Tibial nerve (tissue), 4 donors: Measurements from ENCODE around the gene UGT1A8. TPM values are rescaled to one million over a fixed set of nuclear protein-coding genes. Genes with fewer than 3 reads are reported as not detected.

ENCODE experiments used
- DNase-seq, 2 donors: peaks; one replicate each; pipeline ENCODE4 v3.0.0-alpha.2; 2019; ENCODE audit warnings: low spot score in 2 of 2
- H3K27ac ChIP-seq, 4 donors: fragments of 200-600 bp; sonication (generic) in 3 of 4; one replicate each; pipeline ENCODE4 v1.5.1; 2017 to 2019; ENCODE audit warnings: mild to moderate bottlenecking in 1 of 4
- H3K27me3 ChIP-seq, 2 donors: fragments of 200-600 bp; sonication (generic) in 1 of 2; one replicate each; pipeline versions ENCODE4 v1.5.1 to v1.6.0; 2017 to 2019
- H3K36me3 ChIP-seq, 3 donors: fragments of 200-600 bp; sonication (generic); one replicate each; pipeline ENCODE4 v1.5.1; 2018 to 2019
- H3K4me1 ChIP-seq, 4 donors: fragments of 200-600 bp; sonication (generic) in 3 of 4; one replicate each; pipeline ENCODE4 v1.5.1; 2017 to 2019
- H3K4me3 ChIP-seq, 4 donors: fragments of 200-600 bp; sonication (generic) in 3 of 4; one replicate each; pipeline ENCODE4 v1.5.1; 2017 to 2019; ENCODE audit warnings: mild to moderate bottlenecking in 1 of 4, moderate library complexity in 1 of 4
- H3K9me3 ChIP-seq, 4 donors: fragments of 200-600 bp; sonication (generic) in 3 of 4; one replicate each; pipeline ENCODE4 v1.5.1; 2017 to 2019
- CTCF ChIP-seq, 5 experiments: fragments of 200-600 bp in 3 of 5; fragments of 450-650 bp in 2 of 5; sonication (generic) in 3 of 5; IDR thresholded peaks; one replicate each; pipeline ENCODE4 v1.5.1; 2016 to 2019; ENCODE audit warnings: antibody characterized with exemption in 5 of 5, mild to moderate bottlenecking in 3 of 5, moderate library complexity in 2 of 5
- EP300 ChIP-seq, 2 donors: sonication (generic); formaldehyde crosslinking; IDR thresholded peaks; one replicate each; pipeline ENCODE4 v1.6.1; 2017; ENCODE audit warnings: antibody characterized with exemption in 2 of 2, mild to moderate bottlenecking in 1 of 2
- POLR2A ChIP-seq, 2 donors: fragments of 450-650 bp; IDR thresholded peaks; one replicate each; pipeline ENCODE4 v1.6.1; 2017; ENCODE audit warnings: antibody characterized with exemption in 2 of 2, mild to moderate bottlenecking in 2 of 2, moderate library complexity in 2 of 2
- WGBS, 2 donors: methylation state at CpG; one replicate each; pipeline ENCODE4 v1.1.5; 2018; 5-methylcytosine and 5-hydroxymethylcytosine counted together
- total RNA-seq, 4 donors: library from RNA; depleted of rRNA; stranded (reverse); fragments of >200 nt; gene quantifications; one replicate each; pipeline ENCODE4 v1.1.0, GENCODE V29; 2016

UGT1A8 gene
- total RNA-seq, 4 donors from 2014 or later, result not detected

GRCh38 chr2:233754872-233755611 lies 137.6 kb downstream of the UGT1A8 start:
- Histone ChIP-seq H3K36me3 (no peaks in the 10 kb centered on the region), H3K9me3 (peaks cover 0 to 11% (median 1%) of the 10 kb centered on the region in 4 donors), H3K4me1 (no peaks in the 10 kb centered on the region), H3K27me3 (no peaks in the 10 kb centered on the region), H3K27ac (no peak overlapping the region), H3K4me3 (no peak overlapping the region)
- DNase-seq, result no peak
- TF ChIP-seq EP300 (IDR thresholded peaks at IDR 0.05), result no peak
- TF ChIP-seq POLR2A (IDR thresholded peaks at IDR 0.05), result no peak
- TF ChIP-seq CTCF (IDR thresholded peaks at IDR 0.05), result no peak
- 95% methylated on average over 38 to 44 of the region's 44 CpGs for WGBS, 2 donors

- H3K27me3 ChIP-seq, result no peaks in the 10 kb centered on the region
- H3K4me1 ChIP-seq, result no peaks in the 10 kb centered on the region
- no peaks in the 10 kb centered on the region for H3K9me3 ChIP-seq
- H3K27ac ChIP-seq, result no peak overlapping the region
- no peak overlapping the region for H3K4me3 ChIP-seq
- DNase-seq, result no peak
- TF ChIP-seq EP300 (IDR thresholded peaks at IDR 0.05), result no peak
- no peak for TF ChIP-seq POLR2A (IDR thresholded peaks at IDR 0.05)
- no peak for TF ChIP-seq CTCF (IDR thresholded peaks at IDR 0.05)
- 78% methylated on average over 7 of the region's 7 CpGs for WGBS, 2 donors
- no peaks in the 10 kb centered on the region for H3K36me3 ChIP-seq
Measured at GRCh38 chr2:233756429-233757081, 139.1 kb downstream of the UGT1A8 start.

GRCh38 chr2:233758141-233758540 lies 140.7 kb downstream of the UGT1A8 start:
- Histone ChIP-seq H3K36me3 (no peaks in the 10 kb centered on the region), H3K27me3 (no peaks in the 10 kb centered on the region)
- no peak for TF ChIP-seq CTCF (IDR thresholded peaks at IDR 0.05)
- TF ChIP-seq POLR2A (IDR thresholded peaks at IDR 0.05), result no peak
- no peak for TF ChIP-seq EP300 (IDR thresholded peaks at IDR 0.05)

GRCh38 chr2:233758849-233759248 lies 141.4 kb downstream of the UGT1A8 start:
- 88 to 91% methylated on average over 2 of the region's 2 CpGs for WGBS, 2 donors
- H3K27me3 ChIP-seq, result no peaks in the 10 kb centered on the region
- no peak for DNase-seq
- no peak overlapping the region for H3K4me3 ChIP-seq
- no peaks in the 10 kb centered on the region for H3K9me3 ChIP-seq
- H3K4me1 ChIP-seq, result no peaks in the 10 kb centered on the region
- no peak for TF ChIP-seq POLR2A (IDR thresholded peaks at IDR 0.05)
- no peak for TF ChIP-seq EP300 (IDR thresholded peaks at IDR 0.05)
- no peak for TF ChIP-seq CTCF (IDR thresholded peaks at IDR 0.05)
- no peaks in the 10 kb centered on the region for H3K36me3 ChIP-seq
- H3K27ac ChIP-seq, result no peak overlapping the region

More at GRCh38 chr2:233758141-233758540, 140.7 kb downstream of the UGT1A8 start:
- Histone ChIP-seq H3K9me3 (no peaks in the 10 kb centered on the region), H3K4me3 (no peak overlapping the region), H3K4me1 (no peaks in the 10 kb centered on the region), H3K27ac (no peak overlapping the region)
- DNase-seq, result no peak

GRCh38 chr2:233760043-233760442 lies 142.6 kb downstream of the UGT1A8 start, which contains the start of gene UGT1A1:
Gene UGT1A1, plus strand, starts transcription at chr2:233760270. Its CDS starts 18 bp downstream, at chr2:233760288.
- no peaks in the 10 kb centered on the region for H3K36me3 ChIP-seq
- H3K4me1 ChIP-seq, result no peaks in the 10 kb centered on the region
- H3K27ac ChIP-seq, result no peak within 1 kb of the TSS
- 89 to 95% methylated on average over 6 of the region's 6 CpGs for WGBS, 2 donors
- no peak for DNase-seq
- TF ChIP-seq POLR2A (IDR thresholded peaks at IDR 0.05) (no peak), EP300 (IDR thresholded peaks at IDR 0.05) (no peak), CTCF (IDR thresholded peaks at IDR 0.05) (no peak)
- H3K9me3 ChIP-seq, result no peaks in the 10 kb centered on the region
- no peaks in the 10 kb centered on the region for H3K27me3 ChIP-seq
- H3K4me3 ChIP-seq, result no peak within 1 kb of the TSS
